Measurements from ENCODE around the gene ABCA8. TPM values are rescaled to one million over a fixed set of nuclear protein-coding genes. Genes with fewer than 3 reads are reported as not detected.

ABCA8 gene
- total RNA-seq, 1 experiment from 2014 or later, result not detected

DNA sequence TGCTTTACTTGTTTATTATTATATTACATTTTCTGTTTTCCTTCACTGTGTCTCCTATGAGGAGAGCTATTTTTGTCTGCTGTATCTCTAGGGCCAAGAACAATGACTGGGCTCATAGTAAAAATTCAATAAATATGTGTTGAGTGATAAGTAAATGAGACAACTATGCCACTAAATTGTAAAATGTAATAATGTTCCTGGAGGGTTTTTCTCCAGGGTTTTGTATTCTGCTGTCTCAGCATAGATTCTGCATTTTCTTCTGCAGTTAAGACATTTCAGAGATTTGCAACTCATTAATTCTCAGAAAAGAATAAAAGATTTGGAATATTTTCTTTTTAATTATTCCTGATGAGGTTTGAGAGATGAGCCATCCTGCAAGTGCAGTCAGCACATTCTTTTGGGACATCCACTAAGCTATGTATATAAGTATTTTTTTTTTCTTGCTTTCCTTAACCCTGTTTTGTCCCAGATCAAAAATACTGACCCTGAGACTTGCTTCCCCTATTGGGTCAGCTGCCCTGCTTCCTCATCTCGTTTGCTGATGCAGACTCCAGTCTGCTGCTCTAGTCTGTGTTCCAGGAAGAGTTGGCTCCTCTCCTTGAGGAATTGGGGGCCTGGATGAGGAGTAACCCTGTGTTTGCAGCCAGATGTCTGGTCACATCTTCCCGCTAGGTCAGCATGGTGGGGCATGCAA is 122.9 kb downstream of the ABCA8 start:
- Histone ChIP-seq H4K8ac (replicated peaks; ENCODE audit: insufficient read length, low read depth, low read length) (no peak overlapping the region), H4K20me1 (ENCODE audit: control insufficient read depth, insufficient read depth, insufficient read length) (no peaks in the 10 kb centered on the region), H4K91ac (ENCODE audit: insufficient read length, low read depth, low read length) (no peak overlapping the region), H3K27ac (ENCODE audit: insufficient read length, low read depth, low read length) (no peak overlapping the region), H4K5ac (ENCODE audit: insufficient read length, low read depth, low read length) (no peak overlapping the region), H3T11ph (ENCODE audit: low read length) (no peak overlapping the region), H2BK120ac (ENCODE audit: low read depth, low read length, poor library complexity, severe bottlenecking) (no peak overlapping the region), H3K56ac (ENCODE audit: insufficient read length, low read depth, low read length) (no peak overlapping the region), H2BK12ac (ENCODE audit: insufficient read length, low read depth, low read length) (no peak overlapping the region), H3K14ac (ENCODE audit: insufficient read depth, low read length) (no peak overlapping the region), H3K9me3 (ENCODE audit: control insufficient read depth, low read depth, low read length) (no peaks in the 10 kb centered on the region), H3K18ac (ENCODE audit: insufficient read length, low read depth, low read length) (no peak overlapping the region), H2BK15ac (ENCODE audit: low read depth, low read length) (no peak overlapping the region), H3K27me3 (ENCODE audit: insufficient read depth, low read length) (no peaks in the 10 kb centered on the region), H2AFZ (ENCODE audit: low read length) (no peak overlapping the region), H3K4ac (ENCODE audit: low read depth, low read length) (no peak overlapping the region), H2BK5ac (ENCODE audit: insufficient read length, low read length) (no peak overlapping the region), H3K23me2 (ENCODE audit: insufficient read length, low read depth, low read length, poor library complexity, severe bottlenecking) (no peaks in the 10 kb centered on the region), H3K79me1 (ENCODE audit: insufficient read depth, low read depth, low read length, poor library complexity, severe bottlenecking) (no peaks in the 10 kb centered on the region), H3K9ac (ENCODE audit: extremely low read depth, insufficient read length, low read length) (no peak overlapping the region), H3K4me2 (ENCODE audit: insufficient read depth, insufficient read length, low read length) (no peak overlapping the region), H2AK5ac (ENCODE audit: insufficient read length, low read length) (no peak overlapping the region), H3K23ac (ENCODE audit: insufficient read length, low read depth, low read length) (no peak overlapping the region), H3K4me1 (ENCODE audit: insufficient read depth, low read length) (no peaks in the 10 kb centered on the region), H3K79me2 (ENCODE audit: insufficient read depth, low read length) (no peaks in the 10 kb centered on the region), H2BK20ac (ENCODE audit: low read depth, low read length, poor library complexity, severe bottlenecking) (no peak overlapping the region)
- H3K4me3 Mint-ChIP-seq, result no peak overlapping the region
- 0 out of 5 replicates have a peak, but pooled peaks cover 0 to 1% of the 10 kb centered on the region in 2 experiments for H3K9me3 Mint-ChIP-seq
- no peak for DNase-seq
- H3K27ac Mint-ChIP-seq, result no peak overlapping the region
- H3K27me3 Mint-ChIP-seq (ENCODE audit: low read depth), result no peaks in the 10 kb centered on the region; the same call in 1 of the 2 replicates
- H3K4me1 Mint-ChIP-seq, result no peaks in the 10 kb centered on the region
- H3K36me3 Mint-ChIP-seq (ENCODE audit: insufficient read depth in 1 of 3, low read depth in 3 of 3), result no peaks in the 10 kb centered on the region; a peak in 1 of 7 replicates
- TF ChIP-seq, protein P1, sequence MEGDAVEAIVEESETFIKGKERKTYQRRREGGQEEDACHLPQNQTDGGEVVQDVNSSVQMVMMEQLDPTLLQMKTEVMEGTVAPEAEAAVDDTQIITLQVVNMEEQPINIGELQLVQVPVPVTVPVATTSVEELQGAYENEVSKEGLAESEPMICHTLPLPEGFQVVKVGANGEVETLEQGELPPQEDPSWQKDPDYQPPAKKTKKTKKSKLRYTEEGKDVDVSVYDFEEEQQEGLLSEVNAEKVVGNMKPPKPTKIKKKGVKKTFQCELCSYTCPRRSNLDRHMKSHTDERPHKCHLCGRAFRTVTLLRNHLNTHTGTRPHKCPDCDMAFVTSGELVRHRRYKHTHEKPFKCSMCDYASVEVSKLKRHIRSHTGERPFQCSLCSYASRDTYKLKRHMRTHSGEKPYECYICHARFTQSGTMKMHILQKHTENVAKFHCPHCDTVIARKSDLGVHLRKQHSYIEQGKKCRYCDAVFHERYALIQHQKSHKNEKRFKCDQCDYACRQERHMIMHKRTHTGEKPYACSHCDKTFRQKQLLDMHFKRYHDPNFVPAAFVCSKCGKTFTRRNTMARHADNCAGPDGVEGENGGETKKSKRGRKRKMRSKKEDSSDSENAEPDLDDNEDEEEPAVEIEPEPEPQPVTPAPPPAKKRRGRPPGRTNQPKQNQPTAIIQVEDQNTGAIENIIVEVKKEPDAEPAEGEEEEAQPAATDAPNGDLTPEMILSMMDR (conservative IDR thresholded peaks at IDR 0.05), result no peak
- WGBS (ENCODE audit: extremely low coverage, insufficient read length, low lambda C conversion rate), result no CpG with 5 or more reads among the region's 2 CpGs

Data from H9 (cell line).